ENCODE measurements around the gene HSPA14. TPM values are rescaled to one million over a fixed set of nuclear protein-coding genes. Genes with fewer than 3 reads are reported as not detected.
"Not testable (repeated sequence)": the region's sequence is repeated elsewhere in the genome, so short reads cannot be mapped to it uniquely, and the experiment has no call there.

HSPA14 gene
- total RNA-seq, 1 donor from 2014 or later = 11.8 TPM

DNA sequence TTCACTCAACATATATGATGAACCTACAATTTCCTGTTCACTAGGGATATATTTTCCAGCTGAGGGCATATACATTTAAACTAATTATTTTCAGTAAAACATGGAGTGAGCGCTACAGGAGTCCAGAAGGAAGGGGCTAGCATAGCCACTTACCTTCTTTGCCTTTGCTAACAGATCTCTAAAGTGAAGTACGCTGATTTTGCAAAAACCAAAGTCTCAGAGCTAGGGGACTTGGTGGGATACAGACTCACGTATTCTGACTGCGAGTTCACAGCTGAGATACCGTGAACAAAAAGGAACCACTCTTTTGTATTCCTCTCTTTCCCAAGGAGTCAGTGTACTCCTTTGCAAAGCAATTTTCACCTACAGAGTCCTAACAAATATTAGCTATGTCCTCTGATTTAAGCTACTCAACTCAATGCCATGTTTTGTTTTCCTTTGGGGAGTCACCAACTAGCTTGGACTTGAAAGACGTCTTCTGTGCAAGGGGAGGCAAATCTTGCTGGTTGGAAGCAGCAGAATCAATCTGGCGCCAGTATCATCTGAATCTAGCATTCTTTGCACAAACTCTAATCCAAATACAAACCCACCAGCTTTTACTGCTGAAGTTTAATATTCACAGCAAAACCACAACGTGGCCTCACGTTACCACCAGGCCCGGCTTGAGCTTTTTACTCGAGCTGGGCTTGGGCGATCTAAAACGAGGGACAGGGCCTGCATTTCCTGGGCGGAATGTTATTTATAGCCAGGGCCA is 926 bp upstream of the HSPA14 start:
- peak; percentile 62 for DNase-seq

DNA sequence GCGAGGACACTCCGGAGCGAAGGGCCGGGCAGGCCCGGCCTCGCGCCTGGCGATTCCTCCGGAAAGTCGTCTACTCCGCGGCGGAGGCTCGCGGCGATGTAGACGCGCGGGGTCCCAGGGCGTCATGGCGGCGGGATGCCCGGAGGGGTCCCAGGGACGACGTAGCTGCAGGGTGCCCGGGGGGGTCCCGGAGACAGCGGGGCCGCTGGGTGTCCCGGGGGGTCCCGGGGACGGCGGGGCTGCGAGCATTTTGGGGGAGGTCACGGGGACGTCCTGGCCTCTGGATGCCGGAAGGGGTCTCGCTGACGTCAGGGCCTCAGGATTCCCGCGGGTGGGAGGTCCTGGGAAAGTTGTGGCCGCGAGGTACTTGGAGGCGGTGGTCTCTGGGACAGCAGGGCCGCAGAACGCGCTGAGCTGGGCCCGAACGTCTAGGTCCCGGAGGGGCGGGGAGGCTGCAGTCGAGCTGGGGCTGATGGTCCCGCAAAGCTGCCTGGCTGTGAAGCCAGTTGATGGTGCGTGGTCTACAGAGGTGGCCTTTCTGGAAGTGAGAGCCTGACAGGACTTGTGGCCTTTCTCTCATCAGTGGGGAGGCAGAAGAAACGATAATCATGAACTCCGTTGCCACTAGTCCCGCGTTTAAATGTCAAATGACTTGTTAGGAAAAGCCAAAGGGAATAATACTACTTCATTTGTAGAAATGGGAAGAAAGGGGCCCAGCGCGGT is 637 bp downstream of the HSPA14 start:
- peak; percentile 35 for DNase-seq

GRCh38 chr10:14839305-14839695 is 1.2 kb downstream of the HSPA14 start:
- no peak for DNase-seq

DNA sequence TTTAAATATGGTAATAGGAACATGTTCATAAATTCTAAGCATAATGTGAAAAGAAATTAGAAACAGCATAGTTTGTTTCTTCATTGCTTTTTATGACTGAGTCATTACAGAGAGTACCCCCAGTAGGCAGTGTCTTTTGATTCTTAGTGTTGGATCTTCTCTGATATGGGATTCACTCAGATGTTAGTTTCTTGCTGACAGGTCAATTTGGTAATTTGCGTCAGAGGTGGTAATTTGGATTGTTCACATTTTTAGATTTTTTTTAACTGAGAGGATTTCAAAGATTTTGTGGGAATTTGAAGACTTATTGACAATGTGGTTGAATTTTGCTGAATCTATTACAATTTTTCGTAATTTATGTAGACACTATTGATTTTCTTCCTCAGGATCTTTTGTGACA is 2.1 kb downstream of the HSPA14 start:
- no peak for DNase-seq

DNA sequence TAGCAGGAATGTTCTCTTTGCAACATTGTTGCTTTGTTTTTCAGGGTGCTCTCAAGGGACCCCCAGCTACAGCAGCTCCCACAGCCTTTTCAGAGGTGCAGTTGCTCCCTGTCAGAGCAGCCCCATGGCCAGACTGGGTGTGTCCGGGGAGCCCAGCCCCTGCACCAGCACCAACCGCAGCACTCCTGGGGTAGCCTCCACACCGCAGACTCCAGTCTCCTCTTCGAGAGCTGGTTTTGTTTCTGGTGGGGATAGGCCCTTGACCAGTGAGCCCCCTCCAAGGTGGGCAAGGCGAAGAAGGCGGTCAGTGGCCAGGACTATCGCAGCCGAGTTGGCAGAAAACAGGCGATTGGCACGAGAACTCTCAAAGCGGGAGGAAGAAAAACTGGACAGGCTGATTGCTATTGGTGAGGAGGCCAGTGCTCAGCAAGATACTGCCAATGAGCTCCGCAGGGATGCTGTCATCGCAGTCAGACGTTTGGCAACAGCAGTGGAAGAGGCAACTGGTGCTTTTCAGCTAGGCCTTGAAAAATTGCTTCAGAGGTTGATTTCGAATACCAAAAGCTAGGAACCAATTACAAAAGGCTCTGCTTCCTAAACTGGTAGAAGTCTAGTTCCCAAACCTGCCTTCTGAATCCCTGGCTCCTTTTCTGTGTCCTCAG is 5.4 kb downstream of the HSPA14 start:
- DNase-seq = no peak

DNA sequence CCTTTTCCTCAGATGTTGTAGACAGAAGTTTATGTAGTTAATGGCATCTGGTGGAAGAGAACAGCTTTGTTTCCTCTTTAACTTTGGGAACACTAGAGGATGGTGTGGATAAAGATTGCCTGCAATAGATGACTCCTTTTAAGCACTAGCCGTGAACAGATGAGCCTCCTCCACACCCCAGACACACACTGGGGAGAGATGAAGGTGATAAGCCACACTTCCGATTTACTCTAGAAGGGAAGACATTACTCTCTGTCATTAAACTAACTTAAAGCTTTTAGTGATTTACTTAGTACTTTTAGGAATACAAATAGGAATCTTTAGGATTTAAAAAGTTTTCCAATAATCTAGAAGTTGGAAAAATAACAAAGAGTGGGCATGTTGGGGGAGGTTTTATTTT is 6.8 kb downstream of the HSPA14 start:
- no peak for DNase-seq

- DNase-seq = no peak
These were observed 14.1 kb downstream of the HSPA14 start for GRCh38 chr10:14852236-14852635.

DNA sequence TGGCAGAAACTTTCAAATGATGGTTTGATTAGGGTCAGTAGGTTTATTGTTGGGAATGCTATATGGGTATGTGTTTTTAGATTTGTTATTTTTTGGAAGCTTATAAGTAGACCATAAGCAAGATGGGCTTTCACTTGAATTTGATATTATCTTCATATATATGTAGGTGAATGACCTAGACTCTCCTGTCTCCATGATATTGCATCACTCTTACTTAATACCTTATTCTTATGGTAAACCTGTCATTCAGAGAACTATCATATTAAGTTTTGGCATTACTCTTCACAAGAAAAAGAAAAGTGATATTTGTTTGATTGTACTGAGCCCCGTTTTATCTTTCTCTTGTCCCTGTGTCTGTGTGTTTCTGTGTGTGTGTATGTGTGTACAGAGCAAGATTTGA is 17.3 kb downstream of the HSPA14 start:
- no peak for DNase-seq

DNA sequence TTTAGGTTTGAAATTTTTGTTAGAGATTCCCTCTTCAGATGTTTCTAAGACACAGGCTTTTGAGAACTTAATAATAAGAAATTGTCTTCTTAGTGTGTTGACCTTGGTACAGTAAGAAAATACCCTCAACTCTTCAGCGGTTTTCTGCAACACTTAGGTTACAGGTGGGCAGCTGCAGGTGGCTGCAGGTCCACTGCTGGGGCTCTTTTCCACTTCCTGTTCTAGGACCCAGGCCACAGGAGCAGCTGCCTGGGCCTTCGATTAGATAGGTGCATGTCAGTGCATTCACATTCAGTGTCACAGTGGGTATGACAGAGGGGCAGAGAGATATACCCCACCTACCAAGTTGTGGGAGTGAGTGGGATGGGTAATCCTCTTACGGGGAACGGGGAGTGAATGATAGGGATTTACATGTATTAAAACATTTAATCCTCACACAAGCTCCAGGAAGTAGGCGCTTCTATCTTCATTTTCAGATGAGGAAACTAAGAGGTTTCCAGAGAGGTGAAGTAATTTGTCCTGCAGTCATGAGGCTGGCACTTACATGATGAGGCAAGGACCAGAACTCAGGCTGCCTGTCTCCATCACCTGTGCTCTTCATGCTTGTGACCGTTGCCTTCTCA is 20.3 kb downstream of the HSPA14 start:
- DNase-seq = no peak

DNA sequence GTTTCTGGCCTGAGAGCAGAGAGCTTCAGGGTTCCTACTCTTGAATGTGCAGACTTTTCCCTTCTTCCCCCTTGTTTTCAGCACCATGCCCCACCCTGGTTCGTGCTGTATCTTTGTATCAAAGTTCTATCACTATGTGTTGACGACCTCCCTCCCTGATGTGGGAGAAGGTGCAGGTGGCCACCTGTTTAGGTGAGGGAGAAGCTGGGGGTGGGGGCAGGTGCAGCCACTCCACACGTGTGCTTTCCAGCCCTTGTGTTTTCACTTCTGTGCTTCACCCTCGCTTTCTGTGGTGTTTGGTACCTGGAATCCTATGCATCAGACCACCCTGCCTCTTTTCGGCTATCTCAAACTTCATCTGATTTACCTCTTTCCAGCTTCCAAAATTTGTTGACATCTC is 20.9 kb downstream of the HSPA14 start:
- DNase-seq = no peak

DNA sequence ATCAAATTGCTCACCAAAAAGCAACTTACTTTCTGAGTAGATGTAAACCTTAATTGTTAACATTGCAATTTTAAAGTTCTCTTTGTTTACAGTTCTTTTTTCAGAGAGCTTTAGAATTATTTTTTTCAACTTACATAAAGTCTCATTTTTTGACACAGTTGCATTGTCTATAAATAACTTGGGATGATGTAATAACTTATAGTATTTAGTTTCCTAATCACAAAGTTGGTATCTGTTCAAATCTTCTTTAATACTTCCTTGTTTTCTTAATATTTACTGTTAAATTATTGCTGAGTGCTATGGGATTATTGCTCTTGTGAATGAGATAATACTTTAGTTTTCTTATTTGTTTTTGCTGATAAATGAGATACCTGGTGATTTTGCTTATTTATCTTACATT is 21.7 kb downstream of the HSPA14 start:
- no peak for DNase-seq

DNA sequence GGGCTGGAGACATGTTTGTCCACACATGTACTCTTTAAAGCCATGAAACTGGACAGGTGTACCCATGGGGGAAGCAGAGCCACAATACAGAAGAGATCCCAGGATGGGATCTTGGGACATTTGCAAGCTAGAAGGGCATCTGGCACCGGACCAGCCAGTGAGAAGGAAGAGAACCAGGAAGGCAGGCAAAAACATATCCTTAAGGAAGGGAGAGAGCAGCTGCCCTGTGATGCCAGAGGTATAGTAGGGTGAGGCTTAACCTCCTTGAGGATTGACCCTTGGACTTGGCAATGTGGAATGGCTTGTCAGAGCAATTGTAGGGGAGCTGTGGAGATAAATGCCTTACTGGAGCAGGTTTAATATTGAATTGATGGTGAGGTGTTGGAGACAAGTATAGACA is 22.7 kb downstream of the HSPA14 start:
- DNase-seq = no peak

GRCh38 chr10:14864466-14864865 is 26.4 kb downstream of the HSPA14 start:
- not testable (repeated sequence) for DNase-seq

GRCh38 chr10:14864871-14865270 is 26.8 kb downstream of the HSPA14 start:
- DNase-seq = not testable (repeated sequence)

DNA sequence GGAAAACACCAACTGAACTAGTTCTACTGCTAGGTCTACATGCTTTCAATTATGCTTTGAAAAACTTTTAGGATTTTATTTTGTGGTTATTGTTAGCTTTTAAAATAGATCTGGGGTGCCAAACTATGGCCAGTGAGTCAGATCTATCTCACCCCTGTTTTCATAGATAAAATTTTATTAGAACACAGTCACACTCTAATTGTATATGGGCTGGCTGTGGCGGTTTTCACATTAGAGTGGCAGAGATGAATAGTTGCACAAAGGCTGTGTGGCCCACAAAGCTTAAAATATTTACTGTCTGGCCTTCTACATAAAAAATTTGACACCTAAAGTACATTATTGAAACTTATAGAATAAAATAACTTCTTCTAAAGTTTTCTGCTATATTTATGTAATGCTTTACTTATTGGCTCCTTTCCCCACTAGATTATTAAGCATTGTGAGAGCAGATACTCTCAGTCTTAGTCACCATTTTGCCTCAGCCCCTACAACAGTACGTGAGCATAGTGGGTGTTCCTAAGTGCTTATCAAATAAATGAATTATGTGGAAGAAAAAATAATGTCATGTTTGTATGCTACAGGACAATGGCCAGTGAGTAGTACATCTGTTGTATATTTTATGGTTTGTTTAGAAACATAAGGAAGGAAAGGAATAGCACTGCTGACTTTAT is 35.1 kb downstream of the HSPA14 start:
- no peak for DNase-seq

DNA sequence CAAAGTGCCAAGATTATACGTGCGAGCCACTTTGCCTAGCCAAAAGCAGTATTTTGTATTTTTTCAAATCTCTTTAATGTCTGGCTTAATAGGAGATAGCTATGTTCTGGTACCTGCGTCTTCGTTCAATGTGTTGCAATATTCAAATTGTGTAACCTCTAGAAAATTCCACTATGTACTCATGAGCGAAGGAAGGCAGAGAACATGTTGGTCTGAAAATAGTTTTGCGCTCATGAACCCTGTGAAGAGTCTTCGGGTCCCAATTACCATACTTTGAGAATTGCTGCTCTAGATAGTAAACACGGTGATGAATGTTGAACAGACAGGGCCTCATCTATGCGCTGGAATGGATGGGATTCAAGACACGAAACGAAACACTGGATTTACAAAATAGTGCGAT is 37.8 kb downstream of the HSPA14 start:
- DNase-seq = no peak

DNA sequence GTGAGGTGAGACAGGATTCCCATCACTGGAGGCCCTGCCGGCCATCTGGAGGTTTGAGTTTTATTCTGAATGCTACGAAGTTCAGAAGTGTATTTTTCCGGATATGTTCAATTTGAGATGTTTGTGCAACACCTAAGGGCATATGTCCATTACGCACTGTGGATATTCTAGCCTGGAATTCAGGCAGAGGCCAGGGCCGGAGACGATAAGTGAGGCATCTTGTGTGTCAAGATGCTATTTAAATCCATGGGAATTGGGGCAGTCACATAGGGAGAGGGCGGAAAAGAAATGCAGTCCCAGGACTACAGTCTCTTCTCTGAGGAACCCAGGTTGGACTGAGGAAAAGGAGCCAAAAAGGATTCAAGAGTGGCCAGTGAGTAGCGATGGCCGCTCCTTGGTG is 38.7 kb downstream of the HSPA14 start:
- DNase-seq = no peak

DNA sequence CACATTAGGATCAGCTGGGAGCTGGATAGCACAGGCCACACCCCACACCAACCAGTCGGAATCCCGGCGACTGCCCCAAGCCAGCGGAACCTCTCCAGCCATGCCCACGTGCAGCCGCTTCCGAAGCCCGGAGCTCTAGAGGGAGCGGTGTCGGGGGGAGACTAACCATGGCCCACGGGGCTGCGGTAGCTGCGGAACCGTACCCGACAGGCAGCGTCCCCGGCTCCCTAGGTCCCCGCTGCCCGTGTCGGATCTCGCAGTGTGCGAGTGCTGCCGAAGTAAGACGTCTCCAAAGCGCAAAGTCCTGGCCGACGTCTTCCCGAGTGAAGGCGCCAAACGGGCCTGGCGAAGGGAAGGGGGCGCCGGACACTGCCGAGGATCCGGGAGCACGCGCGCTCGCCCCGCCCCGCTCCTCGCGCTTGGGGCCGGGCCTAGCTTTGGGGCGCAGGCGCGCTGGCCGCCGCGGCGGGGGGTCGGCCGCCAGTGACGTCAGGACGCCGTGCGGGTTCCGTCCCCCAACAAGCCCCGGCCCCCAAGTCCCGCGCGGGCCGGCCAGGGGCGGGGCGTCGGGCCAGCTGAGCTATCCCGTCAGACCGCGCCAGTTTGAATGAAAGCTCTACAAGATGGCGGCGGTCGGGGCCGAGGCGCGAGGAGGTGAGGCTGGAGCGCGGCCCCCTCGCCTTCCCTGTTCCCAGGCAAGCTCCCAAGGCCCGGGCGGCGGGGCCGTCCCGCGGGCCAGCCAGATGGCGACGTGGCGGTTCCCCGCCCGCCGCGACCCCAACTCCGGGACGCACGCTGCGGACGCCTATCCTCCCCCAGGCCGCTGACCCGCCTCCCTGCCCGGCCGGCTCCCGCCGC is 40.4 kb downstream of the HSPA14 start, which contains the start of gene SUV39H2:
Gene SUV39H2, plus strand, starts transcription at position 601 of the 858 bp plus-strand sequence. Its CDS starts 23 bp downstream, at position 624.
- peak; percentile 96 for DNase-seq

DNA sequence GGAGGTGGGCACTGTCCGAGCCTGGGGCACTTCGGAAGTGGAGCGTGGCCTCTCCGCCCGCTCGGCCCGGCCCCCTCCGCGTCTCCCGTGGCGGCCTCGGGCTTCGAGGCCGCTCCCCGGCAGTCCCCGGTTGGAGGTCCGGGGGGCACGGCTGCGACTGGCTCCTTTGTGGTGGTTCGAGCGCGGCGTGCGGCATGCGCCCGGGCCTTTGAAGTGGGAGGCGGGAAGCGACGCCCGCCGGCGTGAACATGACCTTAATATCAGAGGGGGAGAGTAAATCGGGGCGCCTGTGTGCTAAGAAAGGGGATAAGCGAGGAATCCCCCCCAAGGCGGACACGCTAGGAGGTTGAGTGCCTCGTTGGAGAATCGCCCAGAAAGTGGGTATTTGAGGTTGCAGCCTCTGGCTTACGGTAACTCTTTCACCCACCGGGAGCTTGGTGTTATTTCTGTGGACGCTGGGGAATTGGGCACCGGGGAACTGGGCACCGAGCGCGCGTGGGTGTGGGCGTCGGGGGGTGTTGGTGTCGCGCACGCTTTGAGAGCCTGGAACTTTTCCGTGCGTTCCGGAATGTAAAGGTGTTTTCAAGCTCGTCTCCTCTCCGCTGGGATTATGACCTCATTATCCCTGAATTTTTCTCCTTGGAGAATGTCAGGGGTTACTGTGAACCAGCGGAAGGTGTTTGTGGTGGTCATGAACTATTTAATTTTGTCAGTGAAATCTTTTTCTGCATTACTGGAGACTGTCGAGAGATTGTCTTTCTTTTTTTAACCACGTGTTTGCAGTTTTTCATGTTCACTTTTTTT is 41.2 kb downstream of the HSPA14 start:
- DNase-seq = peak; percentile 32

DNA sequence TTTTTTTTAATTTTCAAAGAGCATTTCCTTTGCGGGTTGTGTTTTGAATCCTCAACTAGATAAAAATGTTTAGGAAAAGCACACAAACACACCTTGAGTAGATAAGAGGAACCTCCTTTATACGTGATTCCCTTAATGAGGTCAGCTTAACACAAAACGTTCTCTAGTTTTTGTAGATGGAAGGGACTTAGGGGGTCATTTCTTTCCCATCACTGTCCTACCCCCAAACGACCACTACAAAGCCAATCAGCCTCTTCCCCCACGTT is 41.8 kb downstream of the HSPA14 start:
- no peak for DNase-seq

DNA sequence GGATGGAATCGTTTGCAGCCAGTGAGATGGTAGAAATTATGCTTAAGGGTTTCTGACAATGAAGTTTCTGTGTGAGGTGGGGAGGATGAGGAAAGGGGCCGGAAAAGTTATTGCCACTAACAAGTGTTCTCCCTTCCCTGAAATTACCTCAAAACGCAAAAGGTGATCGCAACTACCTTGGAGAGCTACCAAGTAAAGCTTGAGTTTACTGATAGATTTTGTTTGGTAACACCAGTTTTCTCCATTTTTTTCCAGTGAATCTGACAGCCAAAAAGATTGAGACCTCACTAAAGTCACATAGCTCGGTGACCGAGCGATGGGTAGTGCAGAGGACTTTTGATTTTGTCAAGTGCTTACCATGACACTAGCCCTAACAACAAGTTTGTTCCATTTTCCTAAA is 42.1 kb downstream of the HSPA14 start:
- no peak for DNase-seq
